ENCODE measurements around the gene BOD1. TPM values are rescaled to one million over a fixed set of nuclear protein-coding genes. Genes with fewer than 3 reads are reported as not detected.

Gene BOD1
- total and polyA plus RNA-seq, 8 donors = 8.2 to 58.4 (median 26.5) TPM

GRCh38 chr5:173620784-173621183, 4.3 kb upstream of the BOD1 start:
- H3K9me3 ChIP-seq = no peaks in the 10 kb centered on the region
- no peak for TF ChIP-seq POLR2A (IDR thresholded peaks at IDR 0.05)
- TF ChIP-seq POLR2AphosphoS5 (IDR thresholded peaks at IDR 0.05) = no peak
- TF ChIP-seq EP300 (IDR thresholded peaks at IDR 0.05) = no peak
- TF ChIP-seq CTCF (IDR thresholded peaks at IDR 0.05) = no peak
- no peak for DNase-seq
- no peak overlapping the region for H3K27ac ChIP-seq
- 57 to 76% (median 73%) methylated on average over 3 of the region's 3 CpGs for WGBS, 5 donors
- peaks cover 0 to 15% (median 8%) of the 10 kb centered on the region in 4 donors for H3K4me1 ChIP-seq
- no peaks in the 10 kb centered on the region for H3K36me3 ChIP-seq
- intact Hi-C loops (cut with DNase I; ENCODE audit: low total_unique reads) = no loop called here
- no peaks in the 10 kb centered on the region for H3K27me3 ChIP-seq
- no peak overlapping the region for H3K4me3 ChIP-seq

- Histone ChIP-seq H3K36me3 (no peaks in the 10 kb centered on the region), H3K4me3 (no peak overlapping the region), H3K4me1 (peaks cover 17 to 32% (median 23%) of the 10 kb centered on the region in 4 donors), H3K27ac (no peak overlapping the region), H3K27me3 (no peaks in the 10 kb centered on the region), H3K9me3 (no peaks in the 10 kb centered on the region)
- DNase-seq = peak; percentile 53 to 81
- intact Hi-C loops (cut with DNase I; ENCODE audit: low total_unique reads) = loop anchor here (5.0 kb wide), 1 partner anchor 353 kb away; no protein-coding TSS in a partner anchor
- no peak for TF ChIP-seq EP300 (IDR thresholded peaks at IDR 0.05)
- TF ChIP-seq POLR2A (IDR thresholded peaks at IDR 0.05) = no peak
- TF ChIP-seq CTCF (IDR thresholded peaks at IDR 0.05) = peak in 5 of 7 experiments; percentile 54 to 86 (median 71)
- TF ChIP-seq POLR2AphosphoS5 (IDR thresholded peaks at IDR 0.05) = peak in 1 of 3 donors; percentile 26
- WGBS, 5 donors = 9 to 19% (median 13%) methylated on average over 7 of the region's 7 CpGs
Measured at GRCh38 chr5:173618927-173619519, 2.6 kb upstream of the BOD1 start.

GRCh38 chr5:173615884-173616576, 420 bp downstream of the BOD1 start:
- 0 to 1% (median 0%) methylated on average over 15 to 55 of the region's 55 CpGs for WGBS, 5 donors
- TF ChIP-seq POLR2AphosphoS5 (IDR thresholded peaks at IDR 0.05) (peak in 1 of 3 donors; percentile 8), CTCF (IDR thresholded peaks at IDR 0.05) (peak in 5 of 7 experiments; percentile 48 to 60 (median 55)), POLR2A (IDR thresholded peaks at IDR 0.05) (no peak)
- H3K4me1 ChIP-seq = peaks cover 34 to 61% (median 45%) of the 10 kb centered on the region in 4 donors
- peaks cover 4 to 27% (median 23%) of the 10 kb centered on the region in 4 donors for H3K36me3 ChIP-seq
- H3K27me3 ChIP-seq = no peaks in the 10 kb centered on the region
- intact Hi-C loops (cut with DNase I; ENCODE audit: low total_unique reads) = loop anchor here (5.0 kb wide), 1 partner anchor 356 kb away; no protein-coding TSS in a partner anchor
- peak overlapping the region; percentile 87 to 99 (median 94) for H3K4me3 ChIP-seq
- H3K9me3 ChIP-seq = no peaks in the 10 kb centered on the region
- peak; percentile 60 to 93 for DNase-seq
- H3K27ac ChIP-seq = peak overlapping the region; percentile 93 to 98 (median 96)

- H3K4me1 ChIP-seq = peaks cover 34 to 67% (median 45%) of the 10 kb centered on the region in 4 donors
- no peaks in the 10 kb centered on the region for H3K9me3 ChIP-seq
- WGBS, 5 donors = 63 to 79% (median 76%) methylated on average over 7 of the region's 7 CpGs
Measured at GRCh38 chr5:173614591-173614990, 1.9 kb downstream of the BOD1 start.

More at GRCh38 chr5:173614591-173614990, 1.9 kb downstream of the BOD1 start:
- Histone ChIP-seq H3K27me3 (no peaks in the 10 kb centered on the region), H3K27ac (no peak overlapping the region), H3K4me3 (peak overlapping the region in 2 of 4 donors; percentile 87 to 95), H3K36me3 (peaks cover 9 to 41% (median 37%) of the 10 kb centered on the region in 4 donors)
- intact Hi-C loops (cut with DNase I; ENCODE audit: low total_unique reads) = no loop called here
- no peak for DNase-seq
- TF ChIP-seq POLR2AphosphoS5 (IDR thresholded peaks at IDR 0.05) (no peak), CTCF (IDR thresholded peaks at IDR 0.05) (no peak), EP300 (IDR thresholded peaks at IDR 0.05) (no peak), POLR2A (IDR thresholded peaks at IDR 0.05) (no peak)
